Measurements from ENCODE around the gene PNMA8A.

- TF ChIP-seq CTCF (IDR thresholded peaks at IDR 0.05; ENCODE audit: poor library complexity) (no peak), EZH2 (IDR thresholded peaks at IDR 0.05; ENCODE audit: borderline replicate concordance) (no peak)
Observed at GRCh38 chr19:46480415-46480814, 9.1 kb upstream of the PNMA8A start.

All from hepatocyte (in vitro differentiated cells).